ENCODE results near the gene CLCN2. TPM values are rescaled to one million over a fixed set of nuclear protein-coding genes. Genes with fewer than 3 reads are reported as not detected.

CLCN2 gene
- total RNA-seq, 6 experiments from 2014 or later, result 3.4 to 5.1 (median 4.2) TPM

DNA sequence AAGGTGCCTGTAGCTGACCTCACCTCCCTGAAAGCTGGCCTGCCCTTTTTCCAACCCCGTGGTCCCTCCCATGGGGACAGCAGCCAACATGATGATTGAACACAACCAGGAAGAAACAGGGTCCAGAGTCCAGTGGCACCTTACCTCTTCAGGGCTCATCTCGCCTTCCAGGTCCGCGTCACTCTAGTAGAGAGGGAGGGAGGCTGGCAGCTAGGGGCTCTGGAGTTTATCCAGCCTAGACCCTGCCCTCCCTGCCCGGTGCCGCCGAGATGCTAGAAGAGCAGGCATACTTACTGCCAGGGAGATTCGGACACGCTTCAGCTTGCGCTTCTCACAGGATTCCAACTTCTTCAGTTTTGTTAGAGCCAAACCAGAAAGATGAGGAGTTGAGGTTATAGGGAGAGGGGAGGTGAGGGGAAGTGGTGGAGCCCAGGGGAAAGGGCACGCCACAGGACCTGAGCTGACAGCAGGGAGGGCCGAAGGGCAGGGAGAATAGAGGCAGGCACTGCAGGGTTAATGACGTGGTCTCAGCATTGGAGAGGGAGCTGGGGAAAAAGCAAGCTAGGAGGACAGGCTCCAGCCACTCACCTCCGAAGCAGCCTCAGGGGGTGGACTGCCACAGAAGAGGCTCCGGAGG is 9.1 kb downstream of the CLCN2 start:
- H3K36me3 Mint-ChIP-seq (ENCODE audit: low read depth), result peaks cover 13% of the 10 kb centered on the region; the same call in 1 of the 2 replicates
- peaks cover 20% of the 10 kb centered on the region for H3K4me1 Mint-ChIP-seq (ENCODE audit: low read depth)
- H3K9me3 Mint-ChIP-seq, result no peaks in the 10 kb centered on the region
- H3K27me3 Mint-ChIP-seq (ENCODE audit: insufficient read depth), result peaks cover 3% of the 10 kb centered on the region
- no peak for TF ChIP-seq CTCF (IDR thresholded peaks at IDR 0.05)
- H3K4me3 Mint-ChIP-seq, result no peak overlapping the region
- H3K27ac Mint-ChIP-seq, result no peak overlapping the region
- no peak for DNase-seq

GRCh38 chr3:184351511-184352148 is 9.8 kb downstream of the CLCN2 start:
- Mint-ChIP-seq H3K4me1 (ENCODE audit: low read depth) (peaks cover 20% of the 10 kb centered on the region), H3K27me3 (ENCODE audit: insufficient read depth) (peaks cover 3% of the 10 kb centered on the region), H3K4me3 (no peak overlapping the region), H3K36me3 (ENCODE audit: low read depth) (peaks cover 13% of the 10 kb centered on the region; the same call in 1 of the 2 replicates), H3K9me3 (no peaks in the 10 kb centered on the region), H3K27ac (no peak overlapping the region)
- DNase-seq, result no peak
- TF ChIP-seq CTCF (IDR thresholded peaks at IDR 0.05), result no peak

DNA sequence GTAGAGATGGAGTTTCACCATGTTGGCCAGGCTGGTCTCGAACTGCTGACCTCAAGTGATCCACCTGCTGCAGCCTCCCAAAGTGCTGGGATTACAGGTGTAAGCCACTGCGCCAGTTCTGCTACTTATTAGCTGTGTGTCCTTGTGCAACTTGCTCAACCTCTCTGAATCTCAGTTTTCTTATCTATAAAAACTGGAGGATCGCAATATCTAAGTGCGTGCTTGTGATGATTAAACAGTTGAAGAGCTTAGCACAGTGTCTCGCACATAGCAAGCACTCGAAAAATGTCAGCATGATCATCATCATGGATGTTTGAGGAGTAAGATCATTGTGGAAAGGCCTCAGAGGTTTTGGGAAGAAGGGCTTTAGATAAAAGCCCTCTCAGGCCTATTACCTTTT is 10.8 kb downstream of the CLCN2 start:
- H3K4me3 Mint-ChIP-seq, result no peak overlapping the region
- H3K9me3 Mint-ChIP-seq, result no peaks in the 10 kb centered on the region
- H3K27me3 Mint-ChIP-seq (ENCODE audit: insufficient read depth), result peaks cover 1% of the 10 kb centered on the region
- DNase-seq, result no peak
- H3K27ac Mint-ChIP-seq, result no peak overlapping the region
- peaks cover 16% of the 10 kb centered on the region; the same call in 1 of the 2 replicates for H3K36me3 Mint-ChIP-seq (ENCODE audit: low read depth)
- H3K4me1 Mint-ChIP-seq (ENCODE audit: low read depth), result peaks cover 20% of the 10 kb centered on the region
- TF ChIP-seq CTCF (IDR thresholded peaks at IDR 0.05), result no peak

- no peak for TF ChIP-seq CTCF (IDR thresholded peaks at IDR 0.05)
- Mint-ChIP-seq H3K27me3 (ENCODE audit: insufficient read depth) (peaks cover 5% of the 10 kb centered on the region), H3K4me3 (no peak overlapping the region), H3K4me1 (ENCODE audit: low read depth) (peaks cover 17% of the 10 kb centered on the region), H3K27ac (no peak overlapping the region), H3K36me3 (ENCODE audit: low read depth) (peaks cover 15% of the 10 kb centered on the region; the same call in 1 of the 2 replicates), H3K9me3 (no peaks in the 10 kb centered on the region)
- DNase-seq, result no peak
Observed at GRCh38 chr3:184349563-184350470, 11.6 kb downstream of the CLCN2 start.

DNA sequence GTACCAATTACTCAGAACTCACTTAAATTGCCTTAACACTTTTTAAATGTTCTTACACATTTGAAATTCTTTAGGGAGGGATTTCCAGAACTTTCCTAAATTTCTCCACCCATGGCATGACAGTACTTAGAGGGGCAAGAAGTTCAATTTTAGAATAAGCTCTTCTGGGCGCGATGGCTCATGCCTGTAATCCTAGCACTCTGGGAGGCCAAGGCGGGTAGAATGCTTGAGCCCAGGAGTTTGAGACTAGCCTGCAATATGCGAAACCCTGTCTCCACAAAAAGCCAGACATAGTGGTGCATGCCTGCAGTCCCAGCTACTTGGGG is 13.4 kb downstream of the CLCN2 start:
- Mint-ChIP-seq H3K9me3 (no peaks in the 10 kb centered on the region), H3K4me3 (no peak overlapping the region), H3K4me1 (ENCODE audit: low read depth) (peaks cover 26% of the 10 kb centered on the region), H3K27me3 (ENCODE audit: insufficient read depth) (peaks cover 4% of the 10 kb centered on the region), H3K36me3 (ENCODE audit: low read depth) (peaks cover 15% of the 10 kb centered on the region; the same call in 1 of the 2 replicates), H3K27ac (peak overlapping the region; percentile 25; the same call in 1 of the 2 replicates)
- no peak for DNase-seq
- TF ChIP-seq CTCF (IDR thresholded peaks at IDR 0.05), result no peak

Data from HFFc6 (cell line).